ENCODE results near the gene CYB5A.

The CYB5A gene

DNA sequence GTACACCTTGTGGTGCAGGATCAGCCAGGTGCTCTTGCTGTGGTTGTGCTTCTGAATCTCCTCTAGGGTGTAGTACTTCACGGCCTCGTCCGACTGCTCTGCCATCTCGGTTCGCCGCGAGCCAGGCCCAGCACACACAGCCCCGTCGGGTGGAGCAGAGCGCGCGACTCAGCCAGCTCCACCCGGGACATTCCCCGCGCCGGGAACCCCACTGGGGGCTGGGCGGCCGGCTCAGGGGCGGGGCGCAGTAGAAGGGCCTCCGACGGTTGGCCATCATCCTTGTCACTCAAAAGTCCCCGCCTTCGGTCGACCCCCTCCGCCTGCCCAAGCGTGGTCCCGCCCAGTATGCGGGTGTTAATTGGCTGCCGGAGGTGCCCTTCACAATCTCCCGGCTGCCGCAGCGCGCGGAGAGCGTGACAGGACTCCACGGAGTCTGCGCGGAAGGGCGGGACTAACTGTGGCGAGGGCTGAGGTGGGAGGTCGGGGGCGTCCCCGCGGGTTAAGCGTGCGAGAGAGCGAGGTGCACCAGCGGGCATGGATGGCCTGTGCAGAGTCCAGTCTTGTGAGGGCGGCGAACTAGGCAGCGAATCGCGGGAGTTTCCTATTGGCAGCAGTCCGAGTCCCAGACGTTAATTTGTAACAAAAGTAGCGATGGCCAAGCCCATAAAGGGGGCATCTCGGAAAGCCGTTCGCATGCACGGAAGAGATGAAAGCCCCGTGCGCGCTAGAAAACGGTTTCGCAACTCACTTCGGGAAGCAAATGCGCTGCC is at the start of gene CYB5A:
TSS of gene CYB5A (minus strand) at position 193 of the 770 bp plus-strand sequence. CDS start at position 105, 88 bp downstream.
- peaks cover 21% of the 10 kb centered on the region for H3K4me1 Mint-ChIP-seq
- H3K9me3 Mint-ChIP-seq, result no peaks in the 10 kb centered on the region
- H3K27ac Mint-ChIP-seq, result peak within 1 kb of the TSS in 2 of 3 experiments; percentile 47 to 72
- H3K27me3 Mint-ChIP-seq (ENCODE audit: low read depth), result no peaks in the 10 kb centered on the region
- H3K36me3 Mint-ChIP-seq (ENCODE audit: low read depth), result no peaks in the 10 kb centered on the region
- no peak within 1 kb of the TSS for H3K4me3 Mint-ChIP-seq
- TF ChIP-seq, protein P1, sequence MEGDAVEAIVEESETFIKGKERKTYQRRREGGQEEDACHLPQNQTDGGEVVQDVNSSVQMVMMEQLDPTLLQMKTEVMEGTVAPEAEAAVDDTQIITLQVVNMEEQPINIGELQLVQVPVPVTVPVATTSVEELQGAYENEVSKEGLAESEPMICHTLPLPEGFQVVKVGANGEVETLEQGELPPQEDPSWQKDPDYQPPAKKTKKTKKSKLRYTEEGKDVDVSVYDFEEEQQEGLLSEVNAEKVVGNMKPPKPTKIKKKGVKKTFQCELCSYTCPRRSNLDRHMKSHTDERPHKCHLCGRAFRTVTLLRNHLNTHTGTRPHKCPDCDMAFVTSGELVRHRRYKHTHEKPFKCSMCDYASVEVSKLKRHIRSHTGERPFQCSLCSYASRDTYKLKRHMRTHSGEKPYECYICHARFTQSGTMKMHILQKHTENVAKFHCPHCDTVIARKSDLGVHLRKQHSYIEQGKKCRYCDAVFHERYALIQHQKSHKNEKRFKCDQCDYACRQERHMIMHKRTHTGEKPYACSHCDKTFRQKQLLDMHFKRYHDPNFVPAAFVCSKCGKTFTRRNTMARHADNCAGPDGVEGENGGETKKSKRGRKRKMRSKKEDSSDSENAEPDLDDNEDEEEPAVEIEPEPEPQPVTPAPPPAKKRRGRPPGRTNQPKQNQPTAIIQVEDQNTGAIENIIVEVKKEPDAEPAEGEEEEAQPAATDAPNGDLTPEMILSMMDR (IDR thresholded peaks at IDR 0.05; ENCODE audit: unreplicated experiment in 3 of 3), result no peak

DNA sequence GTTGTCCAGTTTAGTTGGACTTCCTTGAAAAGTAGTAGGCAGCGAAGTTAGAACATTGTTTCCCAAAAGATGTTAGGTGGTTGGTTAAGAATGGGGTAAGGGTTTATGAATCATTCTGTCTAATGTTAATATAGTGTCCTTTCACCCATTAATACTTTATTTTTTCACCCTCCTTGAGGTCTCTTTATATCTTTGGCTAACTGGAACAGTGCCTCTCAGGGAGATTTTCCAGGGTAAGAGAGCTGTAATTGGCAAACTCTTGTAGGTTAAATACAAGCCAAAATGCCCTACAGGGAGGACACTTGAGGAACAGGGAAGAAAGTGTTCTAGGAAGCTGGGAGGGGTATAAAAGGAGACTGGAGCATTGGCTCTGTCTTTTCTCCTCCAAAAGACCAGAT is 46.1 kb upstream of the CYB5A start:
- Mint-ChIP-seq H3K9me3 (no peaks in the 10 kb centered on the region), H3K27me3 (ENCODE audit: low read depth) (no peaks in the 10 kb centered on the region), H3K36me3 (ENCODE audit: low read depth) (no peaks in the 10 kb centered on the region), H3K27ac (no peak overlapping the region), H3K4me3 (no peak overlapping the region), H3K4me1 (peaks cover 16% of the 10 kb centered on the region)
- TF ChIP-seq, protein P1 (IDR thresholded peaks at IDR 0.05; ENCODE audit: unreplicated experiment in 3 of 3), result no peak

- H3K27me3 Mint-ChIP-seq (ENCODE audit: low read depth), result no peaks in the 10 kb centered on the region
- TF ChIP-seq, protein P1 (IDR thresholded peaks at IDR 0.05; ENCODE audit: unreplicated experiment in 3 of 3), result no peak
- no peak overlapping the region for H3K27ac Mint-ChIP-seq
- H3K4me1 Mint-ChIP-seq, result peaks cover 14% of the 10 kb centered on the region
- H3K36me3 Mint-ChIP-seq (ENCODE audit: low read depth), result no peaks in the 10 kb centered on the region
- no peaks in the 10 kb centered on the region for H3K9me3 Mint-ChIP-seq
- no peak overlapping the region for H3K4me3 Mint-ChIP-seq
These were observed 45.6 kb upstream of the CYB5A start for GRCh38 chr18:74337155-74337911.

GRCh38 chr18:74336656-74337055 is 44.9 kb upstream of the CYB5A start:
- Mint-ChIP-seq H3K36me3 (ENCODE audit: low read depth) (no peaks in the 10 kb centered on the region), H3K9me3 (no peaks in the 10 kb centered on the region), H3K4me3 (no peak overlapping the region), H3K4me1 (peaks cover 12% of the 10 kb centered on the region), H3K27ac (peak overlapping the region; percentile 11 to 15 (median 15)), H3K27me3 (ENCODE audit: low read depth) (no peaks in the 10 kb centered on the region)
- TF ChIP-seq, protein P1 (IDR thresholded peaks at IDR 0.05; ENCODE audit: unreplicated experiment in 3 of 3), result no peak

GRCh38 chr18:74334242-74334893 is 42.6 kb upstream of the CYB5A start:
- TF ChIP-seq, protein P1 (IDR thresholded peaks at IDR 0.05; ENCODE audit: unreplicated experiment in 3 of 3), result no peak
- H3K4me3 Mint-ChIP-seq, result no peak overlapping the region
- H3K4me1 Mint-ChIP-seq, result peaks cover 12% of the 10 kb centered on the region
- peak overlapping the region; percentile 1 to 53 (median 3) for H3K27ac Mint-ChIP-seq
- no peaks in the 10 kb centered on the region for H3K9me3 Mint-ChIP-seq
- H3K36me3 Mint-ChIP-seq (ENCODE audit: low read depth), result no peaks in the 10 kb centered on the region
- H3K27me3 Mint-ChIP-seq (ENCODE audit: low read depth), result no peaks in the 10 kb centered on the region
